Right lung (tissue), 5 donors: ENCODE data around the gene ZYG11A. TPM values are rescaled to one million over a fixed set of nuclear protein-coding genes. Genes with fewer than 3 reads are reported as not detected.
A peak's percentile ranks its signal among the peaks of the same experiment; 100 is the strongest.

Experiments used
- DNase-seq, 2 donors: peaks; one replicate each; pipeline ENCODE4 v3.0.0-alpha.2; 2013
- polyA plus RNA-seq, 5 donors: library from polyadenylated mRNA; unstranded; fragments of 120-200 nt; gene quantifications; one replicate each; pipeline versions ENCODE4 v1.2.1 to v1.2.3, GENCODE V29; 2013; ENCODE audit warnings: inconsistent platforms in 1 of 5, low replicate concordance in 1 of 5; ENCODE audit not compliant: insufficient read length in 5 of 5, insufficient read depth in 1 of 5

Gene ZYG11A
- polyA plus RNA-seq, 5 donors, result 0.10 to 0.16 (median 0.14) TPM

- no peak for DNase-seq
Measured at GRCh38 chr1:52876843-52877242, 34.3 kb downstream of the ZYG11A start.

DNA sequence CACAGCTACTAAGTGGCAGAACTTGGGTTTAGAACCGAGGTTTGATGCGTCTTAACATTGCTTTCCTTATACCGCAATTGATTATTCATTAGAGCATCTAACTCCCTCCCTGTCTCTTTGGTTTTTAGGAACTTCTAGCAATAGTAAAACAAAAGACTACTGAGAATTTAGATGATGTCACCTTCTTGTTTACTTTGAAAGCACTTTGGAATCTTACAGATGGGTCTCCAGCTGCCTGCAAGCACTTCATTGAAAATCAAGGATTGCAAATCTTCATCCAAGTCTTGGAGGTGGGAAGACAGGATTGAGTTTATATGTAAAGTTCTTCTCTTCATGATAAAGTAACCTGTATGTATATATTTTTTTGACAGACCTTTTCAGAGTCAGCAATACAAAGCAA, 35.0 kb downstream of the ZYG11A start:
- DNase-seq, result no peak

- no peak for DNase-seq
Measured at GRCh38 chr1:52880206-52880605, 37.6 kb downstream of the ZYG11A start.

DNA sequence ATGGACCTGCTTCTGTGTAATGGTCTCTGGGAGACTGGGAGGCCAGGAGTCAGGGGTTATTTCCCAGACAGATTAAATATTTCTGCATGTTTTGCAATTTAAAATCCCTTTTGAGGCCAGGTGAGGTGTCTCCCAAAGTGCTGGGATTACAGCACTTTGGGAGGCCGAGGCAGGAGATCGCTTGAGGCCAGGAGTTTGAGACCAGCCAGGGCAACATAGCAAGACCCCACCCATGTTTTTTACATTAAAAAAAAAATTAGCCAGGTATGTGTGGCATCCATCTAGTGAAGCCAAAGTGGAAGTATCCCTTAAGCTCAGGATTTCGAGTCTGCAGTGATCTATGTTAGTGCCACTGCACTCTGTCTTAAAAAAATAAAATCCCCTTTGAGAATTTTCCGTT, 44.9 kb downstream of the ZYG11A start:
- no peak for DNase-seq

GRCh38 chr1:52892424-52893215, 50.1 kb downstream of the ZYG11A start:
- no peak for DNase-seq

DNA sequence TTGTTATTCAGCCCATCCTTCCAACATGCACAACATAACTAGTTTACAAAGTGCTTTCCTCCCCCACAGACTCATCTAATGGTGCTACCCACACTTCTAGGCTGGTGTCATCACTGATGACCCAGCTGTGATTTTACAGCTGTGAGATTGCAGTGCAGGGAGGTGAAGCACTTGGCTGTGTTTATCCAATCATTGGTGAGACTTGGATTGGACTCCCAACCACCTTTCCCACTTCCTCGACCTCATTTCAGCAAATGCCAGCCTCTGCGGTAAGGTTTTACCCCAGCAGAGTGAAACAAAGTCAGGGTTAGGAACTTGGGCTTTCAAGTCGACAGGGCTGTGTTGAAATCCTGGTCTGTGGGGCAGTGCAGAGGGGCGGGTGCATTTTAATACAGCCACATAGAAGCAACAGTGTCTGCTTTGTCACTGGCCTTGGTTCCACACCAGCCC, 56.9 kb downstream of the ZYG11A start:
- no peak for DNase-seq

DNA sequence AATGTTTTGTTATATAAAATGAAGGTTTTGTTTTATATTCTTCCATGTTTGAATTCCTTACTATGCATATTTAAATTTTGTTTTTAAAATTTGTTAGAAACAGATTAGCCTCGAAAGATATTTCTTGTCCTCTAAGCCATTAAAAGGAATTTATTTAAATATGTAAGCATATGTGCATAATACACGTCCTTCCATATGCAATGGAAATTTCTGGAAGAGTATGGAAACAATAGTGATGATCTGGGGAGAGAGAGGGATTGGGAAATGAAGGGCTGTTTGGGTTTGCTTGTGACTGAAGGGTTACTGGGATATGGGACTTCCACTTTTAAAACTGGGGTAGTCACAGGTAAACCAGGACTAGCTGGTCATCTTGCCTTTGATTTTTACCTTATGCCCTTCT, 57.8 kb downstream of the ZYG11A start:
- DNase-seq, result no peak

GRCh38 chr1:52901384-52901783, 58.8 kb downstream of the ZYG11A start:
- DNase-seq, result no peak

GRCh38 chr1:52904208-52904926, 61.8 kb downstream of the ZYG11A start:
- no peak for DNase-seq

- DNase-seq, result no peak
Measured at GRCh38 chr1:52904927-52905698, 62.6 kb downstream of the ZYG11A start.

DNA sequence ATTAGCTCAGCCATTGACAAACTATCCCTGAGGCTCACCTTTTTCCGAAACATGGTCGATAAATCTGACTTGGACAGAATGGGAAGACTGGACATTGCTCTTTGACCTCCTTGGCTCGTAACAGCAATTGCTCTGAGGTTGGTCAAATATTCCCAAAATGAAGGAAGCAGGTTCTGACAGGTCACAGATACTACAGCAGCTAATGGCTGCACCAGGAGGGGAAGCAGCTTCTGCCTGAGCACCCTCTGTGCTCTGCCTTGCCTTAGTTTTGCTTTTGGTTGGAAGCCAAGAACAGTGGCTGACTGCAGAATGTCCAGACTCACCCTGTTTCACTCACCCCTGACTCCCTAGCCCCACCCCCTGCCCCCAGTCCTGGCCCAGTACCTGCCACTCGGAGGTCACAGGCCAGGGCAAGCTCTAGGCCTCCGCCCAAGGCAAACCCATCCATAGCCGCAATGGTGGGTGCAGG, 63.6 kb downstream of the ZYG11A start:
- DNase-seq, result no peak

DNA sequence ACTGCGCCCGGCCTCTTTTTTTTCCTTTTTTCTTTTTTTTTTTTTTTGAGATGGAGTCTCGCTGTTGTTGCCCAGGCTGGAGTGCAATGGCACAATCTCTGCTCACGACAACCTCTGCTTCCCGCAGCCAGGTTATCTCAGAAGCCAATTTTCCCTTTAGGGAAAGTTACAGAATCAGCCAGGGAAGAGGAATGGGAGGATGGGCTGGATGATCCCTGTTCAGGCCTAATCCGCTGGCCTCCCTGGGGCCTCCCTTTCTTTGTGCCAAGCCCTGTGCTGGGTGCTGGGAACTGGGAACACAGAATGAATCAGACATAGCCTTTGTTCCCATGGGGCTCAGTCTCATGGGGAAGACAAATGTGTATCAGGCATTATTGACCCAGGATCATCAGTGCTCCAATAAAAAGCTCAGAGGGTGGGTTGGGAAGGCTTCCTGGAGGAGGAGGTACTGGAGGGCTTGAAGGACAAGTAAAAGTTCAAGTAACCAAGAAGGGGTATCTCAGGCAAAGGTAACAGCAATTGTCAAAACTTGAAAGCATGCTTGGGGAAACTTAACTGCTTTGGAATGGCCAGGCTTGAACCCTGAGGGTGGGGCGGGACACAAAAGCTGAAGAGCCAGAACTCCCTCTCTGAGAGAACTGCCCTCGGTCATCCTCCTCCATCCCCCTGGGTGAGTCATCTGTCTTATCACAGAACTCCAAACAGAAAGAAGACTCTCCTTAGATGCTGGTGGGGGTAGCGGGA, 64.7 kb downstream of the ZYG11A start:
- DNase-seq, result no peak

GRCh38 chr1:52907812-52908153, 65.2 kb downstream of the ZYG11A start:
- no peak for DNase-seq

DNA sequence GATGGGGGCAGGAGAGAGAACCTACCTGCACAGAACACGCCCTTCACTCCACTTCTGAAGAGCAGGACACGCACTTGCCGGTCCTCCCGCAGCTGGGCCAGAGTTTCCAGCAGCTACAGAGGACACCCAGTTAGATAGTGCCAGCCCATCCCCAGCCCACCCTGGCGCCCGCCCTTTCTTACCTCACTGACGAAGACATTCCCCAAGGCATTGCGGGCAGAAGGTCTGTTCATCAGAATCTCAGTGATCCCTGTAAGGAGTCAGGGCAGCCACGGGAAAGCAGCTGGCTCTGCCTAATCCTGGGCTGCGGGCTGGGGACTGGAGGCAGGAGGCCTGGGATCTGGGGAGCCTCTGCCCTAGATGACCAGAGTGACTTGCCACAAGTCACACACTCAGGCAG, 69.0 kb downstream of the ZYG11A start:
- no peak for DNase-seq

DNA sequence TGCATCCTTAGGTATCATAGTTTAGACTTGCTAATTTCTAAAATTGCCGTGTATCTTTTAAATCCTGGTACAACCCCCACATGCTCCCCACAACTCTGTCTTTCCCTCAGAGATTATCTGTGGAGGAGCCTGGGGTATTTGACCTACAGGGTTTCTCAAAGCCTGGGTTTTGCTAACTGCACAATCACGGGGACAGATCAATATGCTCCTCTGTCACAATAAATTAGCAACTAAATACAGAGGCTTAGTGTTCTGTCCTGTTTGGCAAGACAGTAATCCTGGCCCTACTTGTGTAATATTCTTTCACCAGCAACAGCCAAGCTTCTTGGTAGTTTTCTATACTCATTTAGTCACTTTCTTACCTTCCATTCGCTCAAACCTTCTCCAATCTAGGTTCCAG, 70.5 kb downstream of the ZYG11A start:
- no peak for DNase-seq

DNA sequence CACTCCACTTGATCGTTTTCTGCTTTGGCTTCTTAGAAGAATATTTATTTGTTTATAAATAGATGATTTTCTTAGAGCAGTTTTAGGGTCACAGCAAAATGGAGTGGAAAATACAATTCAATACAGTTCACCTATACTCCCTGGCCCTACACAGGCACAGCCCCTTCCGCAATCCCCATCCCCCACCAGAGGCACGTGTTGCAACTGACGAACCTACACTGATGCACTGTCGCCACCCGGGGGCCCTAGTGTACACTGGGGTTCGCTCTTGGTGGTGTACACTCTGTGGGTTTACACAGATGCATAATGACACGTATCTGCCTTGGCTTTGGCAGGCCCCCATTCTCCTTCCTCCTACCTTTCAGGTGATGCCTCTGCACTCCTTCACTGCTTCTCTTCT, 71.0 kb downstream of the ZYG11A start:
- DNase-seq, result no peak

DNA sequence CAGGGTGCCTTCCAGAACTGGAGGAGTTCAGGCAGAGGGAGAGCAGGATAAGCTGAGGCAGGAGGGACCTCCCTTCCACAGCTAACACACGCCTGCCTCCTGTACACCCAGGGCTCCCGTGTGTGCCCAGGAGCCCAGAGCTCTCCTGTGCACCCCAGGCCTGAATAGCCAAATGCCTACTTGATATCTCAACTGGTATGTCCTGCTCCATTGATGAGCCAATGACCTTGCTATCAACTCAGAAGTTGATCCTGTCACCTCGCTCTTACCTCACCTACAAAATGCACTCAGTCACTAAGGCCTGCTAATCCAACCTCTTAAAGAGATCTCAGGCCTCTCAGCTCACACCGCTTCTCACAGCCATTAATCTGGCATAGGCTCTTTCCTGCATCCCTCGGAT, 71.9 kb downstream of the ZYG11A start:
- DNase-seq, result no peak

DNA sequence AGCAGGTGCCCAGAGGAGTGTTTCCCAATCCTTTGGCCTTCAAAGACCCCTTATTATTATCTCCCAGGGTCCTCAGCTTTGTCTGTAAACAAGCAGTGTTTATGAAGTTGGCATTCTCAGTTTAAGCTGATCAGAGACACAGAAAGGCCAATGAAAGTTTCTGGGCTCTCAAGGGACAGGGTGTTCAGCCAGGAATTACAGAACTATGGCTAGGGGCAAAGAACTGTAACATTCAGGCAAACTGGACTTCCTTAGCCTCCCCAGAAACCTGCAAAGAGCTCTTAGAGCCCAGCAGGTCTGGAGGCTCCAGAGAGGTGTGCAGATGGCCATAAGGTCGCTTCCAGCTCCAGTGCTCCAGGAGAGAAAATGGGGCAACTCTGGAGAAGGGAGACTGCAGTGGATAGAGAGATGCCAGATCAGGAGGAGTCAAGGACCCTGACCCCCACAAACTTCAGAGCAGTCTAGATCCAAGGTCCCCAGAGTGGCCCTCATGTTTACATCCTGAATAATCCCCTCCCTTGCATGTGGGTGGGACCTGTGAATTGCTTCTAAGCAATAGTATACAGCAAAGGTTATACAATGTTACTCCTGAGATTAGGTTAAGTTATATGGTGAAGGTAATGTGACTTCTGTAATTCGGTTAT, 72.8 kb downstream of the ZYG11A start:
- no peak for DNase-seq

- no peak for DNase-seq
Measured at GRCh38 chr1:52915855-52916220, 73.3 kb downstream of the ZYG11A start.

GRCh38 chr1:52916241-52916975, 73.8 kb downstream of the ZYG11A start:
- peak in 1 of 2 donors; percentile 24 for DNase-seq

DNA sequence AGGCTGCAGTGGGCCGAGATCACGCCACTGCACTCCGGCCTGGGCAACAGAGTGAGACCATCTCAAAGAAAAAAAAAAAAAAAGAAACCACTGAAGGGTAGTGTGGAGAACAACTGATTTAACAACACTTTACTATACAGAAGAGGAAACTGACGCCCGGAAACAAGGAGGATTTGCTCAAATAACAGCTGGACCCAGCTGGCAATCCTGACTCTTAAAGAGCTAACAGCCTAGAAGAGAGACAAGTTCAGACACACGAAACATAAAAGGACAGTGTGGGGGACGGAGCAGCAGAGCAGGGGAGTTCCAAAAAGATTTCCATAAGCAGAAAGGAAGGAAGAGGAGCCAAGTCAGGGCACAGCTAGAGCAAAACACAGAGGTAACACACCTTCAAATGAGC, 74.6 kb downstream of the ZYG11A start:
- peak; percentile 79 for DNase-seq
